ENCODE results near the gene GNS.
"Not testable (repeated sequence)": the region's sequence is repeated elsewhere in the genome, so short reads cannot be mapped to it uniquely, and the experiment has no call there.

- TF ChIP-seq YY1 (IDR thresholded peaks at IDR 0.05; ENCODE audit: insufficient read depth, insufficient read length); ZNF274 (IDR thresholded peaks at IDR 0.05; ENCODE audit: low read depth, low read length): not testable (repeated sequence)
These were observed 69.0 kb downstream of the GNS start for GRCh38 chr12:64690236-64690635.

All from NT2/D1 (cell line).